RCC 7860 (cell line): ENCODE data around the gene FRMD4A.
"Not testable (repeated sequence)": the region's sequence is repeated elsewhere in the genome, so short reads cannot be mapped to it uniquely, and the experiment has no call there.

Experiments used
- DNase-seq: peaks from one replicate; pipeline ENCODE4 v3.0.0-alpha.2; 2015; ENCODE audit warnings: low spot score
- FAIRE-seq: peaks from 2 replicates; lab custom pipeline; 2012; peaks lifted over from hg19 to GRCh38; lab: Jason Lieb, UNC

The FRMD4A gene

DNA sequence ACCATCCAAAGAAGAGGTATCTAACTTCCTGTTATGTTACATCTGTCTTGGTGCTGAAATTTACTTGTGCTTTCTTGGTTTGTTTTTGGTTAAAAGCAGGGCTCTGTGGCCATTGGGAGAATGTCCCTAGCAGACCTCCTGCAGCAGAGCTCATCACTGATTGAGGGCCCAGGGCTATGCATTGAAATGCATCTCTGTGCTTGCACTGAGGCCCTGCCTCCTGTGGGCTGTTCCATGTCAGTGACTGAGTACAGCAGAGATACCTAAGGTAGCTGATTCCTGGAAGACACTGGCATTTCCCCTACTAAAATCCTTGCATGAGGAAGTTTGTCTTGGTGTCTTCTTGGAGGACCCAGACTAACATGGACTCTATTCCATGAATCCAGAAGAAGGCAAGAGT, 213.9 kb downstream of the FRMD4A start:
- DNase-seq: no peak
- no peak for FAIRE-seq

- FAIRE-seq (no peak), DNase-seq (no peak)
Observed at GRCh38 chr10:14116021-14116420, 214.7 kb downstream of the FRMD4A start.

GRCh38 chr10:14114791-14115190, 215.9 kb downstream of the FRMD4A start:
- no peak for FAIRE-seq
- DNase-seq: no peak

GRCh38 chr10:14112056-14112455, 218.7 kb downstream of the FRMD4A start:
- no peak for FAIRE-seq

DNA sequence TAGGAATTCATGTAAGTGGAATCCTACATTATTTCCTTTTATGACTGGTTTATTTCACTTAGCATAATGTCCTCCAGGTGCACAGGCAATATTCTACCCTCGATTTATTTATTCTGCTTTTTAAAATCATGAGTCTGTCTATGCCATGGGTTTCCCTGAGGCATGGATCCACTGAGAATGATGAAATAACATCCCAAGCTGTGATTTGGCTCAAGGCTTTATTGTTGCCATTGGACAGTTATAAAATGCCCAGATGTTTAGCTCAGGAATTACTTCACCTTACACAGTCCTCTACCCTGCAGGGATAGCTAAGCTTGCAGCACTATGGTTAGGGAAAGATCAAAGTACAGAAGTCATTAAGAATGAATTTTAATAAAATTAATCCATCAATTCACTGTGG, 219.5 kb downstream of the FRMD4A start:
- FAIRE-seq (no peak), DNase-seq (no peak)

More at GRCh38 chr10:14112056-14112455, 218.7 kb downstream of the FRMD4A start:
- no peak for DNase-seq

- FAIRE-seq: no peak
- DNase-seq: no peak
Observed at GRCh38 chr10:14106828-14107227, 223.9 kb downstream of the FRMD4A start.

- FAIRE-seq (no peak), DNase-seq (peak; percentile 21)
Observed at GRCh38 chr10:14102056-14102455, 228.7 kb downstream of the FRMD4A start.

GRCh38 chr10:14099885-14100284, 230.8 kb downstream of the FRMD4A start:
- DNase-seq (no peak), FAIRE-seq (no peak)

DNA sequence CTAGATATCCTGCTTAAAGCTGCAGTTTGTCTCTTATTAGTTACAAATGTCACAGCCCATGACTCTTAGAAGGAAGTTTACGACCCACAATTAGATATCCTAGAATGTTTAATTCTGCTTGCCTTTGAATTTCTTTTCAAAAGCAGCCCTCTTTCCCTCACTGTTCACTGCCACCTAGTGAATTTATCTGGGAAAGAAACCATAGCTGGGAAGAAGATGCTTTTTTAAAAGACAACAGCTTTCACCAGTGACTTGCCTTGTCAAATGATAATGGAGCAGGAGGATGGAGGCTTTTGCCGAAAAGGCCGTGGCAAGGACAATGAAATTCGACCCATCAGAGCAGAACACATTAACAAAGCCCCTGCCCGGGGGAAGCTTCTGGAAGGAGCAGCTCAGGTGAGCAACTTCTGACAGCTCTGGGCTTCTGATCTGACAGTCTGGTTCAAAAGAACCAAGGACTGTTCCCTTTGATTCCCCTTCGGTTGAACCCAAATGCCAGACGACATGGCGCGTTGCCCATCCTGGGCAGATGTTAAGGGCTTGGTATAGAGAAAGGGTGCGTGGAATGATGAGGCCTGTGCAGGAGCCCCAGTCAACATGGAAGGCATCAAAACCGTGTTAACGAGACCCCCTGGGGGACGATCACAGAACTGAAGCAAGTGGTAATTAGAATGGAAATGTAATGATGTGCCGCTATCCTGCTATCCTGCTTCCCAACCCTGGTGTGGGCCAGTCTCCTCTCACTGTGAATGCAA, 236.8 kb downstream of the FRMD4A start:
- no peak for FAIRE-seq

GRCh38 chr10:14092799-14093198, 237.9 kb downstream of the FRMD4A start:
- no peak for FAIRE-seq

More for the DNA sequence above, 236.8 kb downstream of the FRMD4A start:
- DNase-seq: peak; percentile 16

DNA sequence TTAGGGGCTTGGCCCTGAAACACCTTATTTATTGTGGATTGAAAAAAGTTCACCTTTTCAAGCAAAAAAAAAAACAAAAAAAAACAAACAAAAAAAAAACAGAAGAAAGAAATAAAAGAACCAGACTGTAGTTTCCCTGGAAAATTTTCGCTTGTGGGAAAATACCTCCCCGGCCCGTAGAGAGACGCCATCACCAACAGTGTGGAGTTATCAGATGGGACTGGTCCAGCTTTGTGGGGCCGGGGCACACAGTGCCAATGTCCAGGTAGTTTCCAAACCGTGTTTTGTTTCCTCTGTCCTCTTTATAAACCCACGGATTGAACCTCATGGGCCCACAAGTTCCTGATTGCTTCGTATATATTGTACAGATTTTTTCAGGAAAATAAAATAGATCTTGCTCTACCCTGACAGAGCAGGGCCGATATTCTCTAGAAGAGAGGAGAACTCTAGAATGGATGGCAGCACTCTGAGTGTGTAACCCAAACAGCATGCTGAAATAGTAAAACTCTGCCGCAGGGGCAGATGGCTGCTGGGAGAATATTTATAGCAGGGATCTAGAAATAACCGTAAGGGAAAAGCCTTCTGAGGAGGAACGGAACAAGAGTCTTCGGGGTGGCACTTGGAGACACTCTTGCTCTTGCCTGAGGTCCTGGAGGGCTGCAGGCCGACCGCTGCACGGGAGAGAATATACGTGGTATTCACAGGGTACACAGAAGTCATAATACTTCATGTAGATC, 241.0 kb downstream of the FRMD4A start:
- no peak for DNase-seq

More at GRCh38 chr10:14092799-14093198, 237.9 kb downstream of the FRMD4A start:
- DNase-seq: peak; percentile 12

DNA sequence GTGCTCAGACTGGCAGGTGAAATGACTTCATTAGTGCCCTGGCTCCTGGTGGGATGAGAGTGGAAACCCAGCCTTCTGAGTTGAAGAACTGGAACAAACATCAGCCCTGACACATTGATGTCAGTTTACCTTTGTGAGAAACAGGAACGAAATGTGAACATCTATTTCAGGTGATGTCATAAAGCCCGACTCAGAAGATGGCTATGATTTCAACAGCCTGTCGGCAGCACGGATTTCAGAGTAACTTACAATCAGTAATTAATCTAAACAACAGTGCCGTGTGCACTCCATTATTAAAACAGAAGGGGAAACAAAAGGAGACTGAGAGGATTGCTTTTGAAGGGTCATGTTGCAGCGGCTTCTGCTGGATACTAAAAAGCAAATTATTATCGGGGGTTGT, 243.2 kb downstream of the FRMD4A start:
- FAIRE-seq (no peak), DNase-seq (no peak)

More for the DNA sequence above, 241.0 kb downstream of the FRMD4A start:
- FAIRE-seq: no peak

GRCh38 chr10:14086596-14086995, 244.1 kb downstream of the FRMD4A start:
- DNase-seq (no peak), FAIRE-seq (no peak)

- FAIRE-seq (no peak), DNase-seq (peak; percentile 11)
Observed at GRCh38 chr10:14084875-14085274, 245.8 kb downstream of the FRMD4A start.

DNA sequence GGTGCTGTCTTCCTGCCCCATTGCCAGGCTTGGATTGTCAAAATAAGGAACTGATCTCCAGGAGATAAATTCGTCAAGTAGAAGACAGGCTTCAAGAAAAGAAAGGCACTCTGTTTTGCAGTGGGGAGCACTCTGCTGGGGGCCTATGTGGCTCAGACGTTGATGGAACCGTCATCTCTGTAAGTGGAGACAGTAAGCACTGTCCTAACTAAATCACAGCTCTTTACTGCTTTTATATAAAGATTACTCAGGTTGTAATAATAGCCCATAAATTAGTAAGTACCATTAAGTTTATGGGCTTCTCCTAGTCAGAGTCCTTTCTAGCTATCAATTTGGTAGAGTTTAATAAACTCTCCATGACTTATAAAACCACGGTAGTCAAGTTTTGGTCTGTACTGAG, 249.9 kb downstream of the FRMD4A start:
- no peak for FAIRE-seq
- DNase-seq: no peak

DNA sequence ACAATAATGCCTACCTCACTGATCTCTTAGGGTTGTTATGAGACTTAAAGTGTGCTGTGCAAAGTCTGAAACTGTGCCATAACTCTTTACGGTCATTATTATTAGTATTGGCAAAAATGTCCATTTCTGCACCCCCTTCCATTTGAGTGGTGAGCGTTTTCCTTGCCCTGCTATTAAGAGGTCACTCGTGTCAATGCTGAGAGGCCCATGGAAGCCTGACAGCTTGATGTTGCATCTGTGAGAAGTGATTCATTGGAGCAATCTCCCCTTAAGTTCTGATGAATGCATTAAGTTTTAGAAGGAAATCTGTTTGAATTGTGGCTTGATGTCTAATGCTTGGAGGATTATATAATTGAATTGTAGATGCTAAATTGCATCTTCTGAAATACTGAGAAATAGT, 253.3 kb downstream of the FRMD4A start:
- no peak for FAIRE-seq
- no peak for DNase-seq

DNA sequence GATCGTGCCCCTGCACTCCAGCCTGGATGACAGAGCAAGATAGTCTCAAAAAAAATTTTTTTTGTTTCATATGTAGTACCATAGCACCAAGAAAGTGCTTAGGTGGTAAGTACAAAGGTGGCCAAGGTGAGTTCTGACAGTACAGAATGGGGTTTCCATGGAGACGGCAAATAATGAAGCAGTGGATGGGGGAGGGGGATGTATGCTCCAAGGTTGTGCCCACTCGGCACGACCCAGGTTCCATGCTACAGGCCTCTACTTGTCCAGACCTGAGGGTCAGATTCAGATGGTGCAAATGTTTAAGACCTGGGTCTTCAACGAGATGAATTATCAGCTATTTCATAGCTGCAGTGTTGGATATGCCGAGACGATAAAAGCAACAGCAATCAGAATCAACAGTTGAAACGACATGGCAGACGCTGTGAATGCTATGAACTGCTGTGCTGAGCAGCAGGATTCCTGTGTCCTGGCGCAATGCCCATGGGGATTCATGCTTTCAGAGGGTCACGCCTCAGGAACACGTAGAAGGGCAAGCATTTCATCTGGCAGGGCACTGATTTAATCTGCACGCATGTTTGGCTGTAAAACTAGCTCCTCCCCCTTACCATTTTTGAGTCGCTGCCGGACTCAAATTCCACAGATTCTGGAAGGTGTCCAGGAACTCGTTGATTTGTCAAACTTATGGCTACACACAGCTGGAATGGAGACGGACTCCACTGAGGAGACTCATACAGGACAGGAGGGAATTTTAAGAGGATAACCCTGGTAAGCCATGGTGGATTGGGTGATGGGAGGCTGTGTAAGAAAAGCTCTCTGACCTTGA, 256.5 kb downstream of the FRMD4A start:
- DNase-seq: peak; percentile 97
- peak; percentile 95 for FAIRE-seq

- DNase-seq: no peak
- FAIRE-seq: no peak
Observed at GRCh38 chr10:14072541-14072940, 258.2 kb downstream of the FRMD4A start.

DNA sequence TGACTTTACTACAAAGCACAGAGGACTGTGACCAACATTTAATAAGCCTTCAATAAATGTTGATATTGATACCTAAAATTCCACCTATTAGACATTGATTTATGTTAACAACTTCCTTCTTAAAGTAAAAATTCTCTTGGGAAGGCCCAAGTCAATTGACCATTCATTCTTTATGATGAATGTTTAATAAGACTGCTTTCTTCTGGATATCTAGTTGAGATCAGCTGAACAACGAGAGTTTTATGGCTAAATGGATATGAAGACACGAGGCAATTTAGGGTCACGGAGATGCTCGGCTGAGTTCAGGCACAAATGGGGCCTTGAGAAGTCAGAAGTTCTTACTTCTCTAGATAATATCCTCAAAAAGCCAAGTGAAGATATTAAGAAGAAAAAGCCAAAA, 258.8 kb downstream of the FRMD4A start:
- FAIRE-seq (no peak), DNase-seq (no peak)

GRCh38 chr10:14068601-14069250, 262.0 kb downstream of the FRMD4A start:
- FAIRE-seq (no peak), DNase-seq (no peak)

- not testable (repeated sequence) for DNase-seq, FAIRE-seq
Observed at GRCh38 chr10:14067638-14068037, 263.1 kb downstream of the FRMD4A start.
